SU-DHL-6 (cell line): Measurements from ENCODE around the gene MARCKS.

Source experiments
- H2AFZ ChIP-seq: fragments of 200-600 bp; sonication (generic); 2 replicates; pipeline ENCODE4 v1.6.1; 2014; ENCODE audit warnings: low read depth, mild to moderate bottlenecking, moderate library complexity, mixed read lengths, antibody characterized with exemption, low read length; ENCODE audit not compliant: severe bottlenecking
- H3F3A ChIP-seq: fragments of 200-600 bp; shearing (Covaris generic); 2 replicates; pipeline ENCODE4 v1.6.0; 2016; ENCODE audit warnings: antibody characterized with exemption, mild to moderate bottlenecking; ENCODE audit not compliant: insufficient read depth
- H3K27ac ChIP-seq: fragments of 200-600 bp; sonication (generic); 2 replicates; pipeline ENCODE4 v1.5.1; 2016; ENCODE audit warnings: low read depth, mild to moderate bottlenecking, low read length, moderate library complexity, mixed read lengths
- H3K27me3 ChIP-seq: fragments of 200-600 bp; sonication (generic), shearing (Covaris generic); 2 replicates; pipeline ENCODE4 v1.6.0; 2014; ENCODE audit warnings: mild to moderate bottlenecking, low read length
- H3K36me3 ChIP-seq: fragments of 200-600 bp; sonication (generic); 2 replicates; pipeline ENCODE4 v1.6.1; 2014; ENCODE audit warnings: mild to moderate bottlenecking, low read length, mixed read lengths
- H3K4me2 ChIP-seq: fragments of 300-600, 200-600 bp; shearing (Covaris generic), sonication (generic); 2 replicates; pipeline ENCODE4 v1.6.0; 2014; ENCODE audit warnings: low read length, low read depth, mild to moderate bottlenecking; ENCODE audit not compliant: poor library complexity, severe bottlenecking
- H3K4me3 ChIP-seq: fragments of 200-600 bp; sonication (generic); 2 replicates; pipeline ENCODE4 v1.5.1; 2014; ENCODE audit warnings: antibody characterized with exemption, low read length, mild to moderate bottlenecking, mixed read lengths; ENCODE audit not compliant: insufficient read depth, poor library complexity, severe bottlenecking
- H3K79me2 ChIP-seq: fragments of 200-600 bp; sonication (generic); 2 replicates; pipeline ENCODE4 v1.6.1; 2014; ENCODE audit warnings: mild to moderate bottlenecking, low read length, moderate library complexity; ENCODE audit not compliant: insufficient read depth
- H3K9ac ChIP-seq: fragments of 200-600 bp; sonication (generic); 2 replicates; pipeline ENCODE4 v1.7.0; 2014; ENCODE audit warnings: mild to moderate bottlenecking, low read length
- H3K9me2 ChIP-seq: fragments of 200-600 bp; sonication (generic); replicated peaks from 2 replicates; pipeline ENCODE4 v1.6.1; 2014; ENCODE audit warnings: low read length; ENCODE audit not compliant: insufficient read depth
- H3K9me3 ChIP-seq: fragments of 200-600 bp; sonication (generic); 2 replicates; pipeline ENCODE4 v1.6.1; 2014; ENCODE audit warnings: low read length, mixed read lengths; ENCODE audit not compliant: insufficient read depth
- H4K20me1 ChIP-seq: fragments of 200-600 bp; sonication (generic); 2 replicates; pipeline ENCODE4 v1.6.1; 2014; ENCODE audit warnings: low read depth, mild to moderate bottlenecking, antibody characterized with exemption, low read length, moderate library complexity, mixed read lengths
- CTCF ChIP-seq: fragments of 200-600 bp; sonication (generic); IDR thresholded peaks from one replicate; pipeline ENCODE4 v1.5.1; 2017; ENCODE audit warnings: antibody characterized with exemption, mild to moderate bottlenecking, low read length, moderate library complexity; ENCODE audit not compliant: insufficient read depth, poor library complexity, severe bottlenecking
- EZH2phosphoT487 ChIP-seq: fragments of 200-600 bp; sonication (generic), shearing (Covaris generic); conservative IDR thresholded peaks from 2 replicates; pipeline ENCODE4 v1.6.1; 2018; ENCODE audit warnings: mild to moderate bottlenecking, antibody characterized with exemption, low read length, moderate library complexity, mixed read lengths

MARCKS gene

DNA sequence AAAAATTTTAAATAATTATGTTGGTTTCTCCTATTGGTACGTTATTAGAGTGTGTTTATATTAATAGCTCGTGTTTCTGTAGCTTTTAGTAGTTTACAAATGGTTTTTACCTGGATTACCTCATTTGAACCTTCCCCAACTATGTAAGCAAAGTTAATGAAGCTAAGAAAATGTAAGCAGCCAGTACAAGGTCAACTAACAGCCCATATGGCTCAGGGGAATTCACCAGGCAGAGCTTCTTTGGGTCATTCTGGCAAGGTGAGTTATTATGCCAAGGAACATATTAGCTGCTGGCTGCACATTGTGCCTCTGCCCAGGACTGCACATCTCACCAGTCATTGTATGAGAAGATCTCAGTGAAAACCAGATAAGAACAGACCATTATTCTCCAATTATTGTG, 27.0 kb upstream of the MARCKS start:
- Histone ChIP-seq H4K20me1 (no peaks in the 10 kb centered on the region), H3K27me3 (no peaks in the 10 kb centered on the region), H3K9me2 (no peaks in the 10 kb centered on the region), H2AFZ (no peak overlapping the region), H3K36me3 (no peaks in the 10 kb centered on the region), H3K9ac (no peak overlapping the region), H3F3A (no peaks in the 10 kb centered on the region), H3K9me3 (no peaks in the 10 kb centered on the region), H3K4me2 (no peak overlapping the region), H3K27ac (no peak overlapping the region), H3K79me2 (no peaks in the 10 kb centered on the region), H3K4me3 (no peak overlapping the region)
- no peak for TF ChIP-seq CTCF
- TF ChIP-seq EZH2phosphoT487: no peak

DNA sequence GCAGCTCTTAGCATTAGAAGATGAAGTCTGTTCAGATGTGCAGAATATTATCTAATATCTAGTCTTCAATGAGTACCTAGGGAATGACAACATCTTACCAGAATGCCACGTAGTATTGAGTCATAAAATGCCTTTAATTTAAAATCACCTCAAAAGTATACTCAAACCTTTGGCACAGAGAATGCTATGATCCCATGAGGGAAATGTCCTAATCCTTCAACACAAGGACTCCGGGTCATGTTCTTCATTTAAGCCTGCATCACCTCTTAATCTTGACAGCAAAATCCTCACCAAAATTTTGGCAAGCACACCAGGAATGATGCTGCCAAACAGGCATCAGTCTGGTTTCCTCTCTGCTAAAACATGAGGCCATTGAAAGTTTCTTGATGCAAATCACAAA, 23.6 kb upstream of the MARCKS start:
- Histone ChIP-seq H2AFZ (no peak overlapping the region), H3K27me3 (no peaks in the 10 kb centered on the region), H3F3A (no peaks in the 10 kb centered on the region), H3K36me3 (no peaks in the 10 kb centered on the region), H3K4me2 (no peak overlapping the region), H4K20me1 (no peaks in the 10 kb centered on the region), H3K9ac (no peak overlapping the region), H3K4me3 (no peak overlapping the region), H3K9me2 (no peaks in the 10 kb centered on the region), H3K27ac (no peak overlapping the region), H3K9me3 (no peaks in the 10 kb centered on the region), H3K79me2 (no peaks in the 10 kb centered on the region)
- TF ChIP-seq EZH2phosphoT487 (no peak), CTCF (no peak)

GRCh38 chr6:113837170-113837569, 20.0 kb upstream of the MARCKS start:
- H2AFZ ChIP-seq: no peak overlapping the region
- H3K9ac ChIP-seq: no peak overlapping the region
- H3K4me3 ChIP-seq: no peak overlapping the region
- no peaks in the 10 kb centered on the region for H3K79me2 ChIP-seq
- no peaks in the 10 kb centered on the region for H3K9me3 ChIP-seq
- H4K20me1 ChIP-seq: no peaks in the 10 kb centered on the region
- H3K27ac ChIP-seq: no peak overlapping the region
- H3K9me2 ChIP-seq: no peaks in the 10 kb centered on the region
- no peaks in the 10 kb centered on the region for H3F3A ChIP-seq
- no peaks in the 10 kb centered on the region for H3K27me3 ChIP-seq
- TF ChIP-seq EZH2phosphoT487 (no peak), CTCF (no peak)
- no peak overlapping the region for H3K4me2 ChIP-seq
- no peaks in the 10 kb centered on the region for H3K36me3 ChIP-seq

DNA sequence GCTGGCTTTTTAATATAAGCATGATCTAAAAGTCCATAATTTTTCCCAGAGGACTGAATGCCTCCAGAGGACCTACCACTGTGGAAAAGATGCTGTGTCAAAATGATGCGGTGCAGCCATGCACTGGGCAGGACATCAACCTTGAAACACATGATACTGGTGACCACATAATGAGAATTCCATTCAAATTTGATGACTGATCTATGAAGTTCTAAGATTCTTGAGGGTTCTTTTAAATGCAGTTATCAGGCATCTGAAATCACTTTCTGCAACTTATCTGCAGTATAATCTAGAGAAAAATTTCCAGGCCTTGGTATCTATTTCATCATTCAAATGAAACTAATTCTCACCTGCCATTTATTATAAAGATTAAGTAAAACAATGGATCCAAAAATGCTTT, 15.0 kb upstream of the MARCKS start:
- no peaks in the 10 kb centered on the region for H3K36me3 ChIP-seq
- no peaks in the 10 kb centered on the region for H3F3A ChIP-seq
- TF ChIP-seq EZH2phosphoT487: no peak
- TF ChIP-seq CTCF: no peak
- no peaks in the 10 kb centered on the region for H4K20me1 ChIP-seq
- no peak overlapping the region for H3K9ac ChIP-seq
- no peaks in the 10 kb centered on the region for H3K27me3 ChIP-seq
- H3K9me2 ChIP-seq: no peaks in the 10 kb centered on the region
- no peaks in the 10 kb centered on the region for H3K9me3 ChIP-seq
- no peak overlapping the region for H2AFZ ChIP-seq
- H3K4me2 ChIP-seq: no peak overlapping the region
- no peak overlapping the region for H3K27ac ChIP-seq
- no peak overlapping the region for H3K4me3 ChIP-seq
- H3K79me2 ChIP-seq: no peaks in the 10 kb centered on the region
